Mesothelial cell of epicardium (in vitro differentiated cells): ENCODE measurements around the gene PGLYRP3. TPM values are rescaled to one million over a fixed set of nuclear protein-coding genes. Genes with fewer than 3 reads are reported as not detected.

Experiments used
- DNase-seq, 2 experiments: peaks; one replicate each; pipeline ENCODE4 v3.0.0; 2021; ENCODE audit warnings: low spot score in 2 of 2; ENCODE audit not compliant: unreplicated experiment in 2 of 2
- H3K27ac Mint-ChIP-seq: 2 replicates; pipeline ENCODE4 v1.8.0; 2021; ENCODE audit warnings: mixed read lengths
- H3K27me3 Mint-ChIP-seq: 2 replicates; pipeline ENCODE4 v1.8.0; 2021; ENCODE audit warnings: low read depth, mixed read lengths
- H3K36me3 Mint-ChIP-seq: 2 replicates; pipeline ENCODE4 v1.8.0; 2021; ENCODE audit warnings: mixed read lengths
- H3K4me1 Mint-ChIP-seq: 2 replicates; pipeline ENCODE4 v1.8.0; 2021; ENCODE audit warnings: mixed read lengths
- H3K4me3 Mint-ChIP-seq: 2 replicates; pipeline ENCODE4 v1.8.0; 2021; ENCODE audit warnings: mild to moderate bottlenecking, moderate library complexity, mixed read lengths
- H3K9me3 Mint-ChIP-seq: 2 replicates; pipeline ENCODE4 v1.8.0; 2021; ENCODE audit warnings: mixed read lengths
- total RNA-seq: library from RNA; stranded (reverse); gene quantifications from 3 replicates; pipeline ENCODE4 v1.2.1, GENCODE V29; 2021
- TF ChIP-seq, protein P1 (sequence below): fragments of 200-600 bp; sonication (generic); IDR thresholded peaks from one replicate; pipeline ENCODE4 v1.5.0; 2021; ENCODE audit warnings: antibody characterized with exemption; ENCODE audit not compliant: unreplicated experiment

PGLYRP3 gene
- total RNA-seq, 1 donor from 2014 or later = not detected

DNA sequence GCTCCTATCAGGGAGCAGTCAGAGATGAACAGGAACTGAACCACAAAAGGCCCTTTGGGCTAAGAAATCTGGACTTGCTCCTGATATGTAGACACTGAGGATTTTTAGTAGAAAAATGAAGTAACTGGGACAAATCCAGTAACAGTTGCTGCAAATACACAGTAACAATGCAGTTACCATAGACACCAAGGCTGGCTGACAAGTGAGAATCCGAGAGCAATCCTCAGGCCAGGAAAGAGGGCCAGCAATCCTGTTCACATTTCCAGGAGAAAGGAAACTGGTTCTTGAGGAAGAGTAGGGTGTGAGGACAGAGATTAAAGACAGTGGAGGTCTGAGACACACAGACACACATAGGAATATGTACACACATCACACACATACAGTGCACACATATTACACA lies 62.6 kb downstream of the PGLYRP3 start:
- no peaks in the 10 kb centered on the region for H3K9me3 Mint-ChIP-seq
- no peak overlapping the region for H3K27ac Mint-ChIP-seq
- no peak overlapping the region for H3K4me3 Mint-ChIP-seq
- peaks cover 75% of the 10 kb centered on the region for H3K27me3 Mint-ChIP-seq
- no peak for DNase-seq
- H3K36me3 Mint-ChIP-seq = no peaks in the 10 kb centered on the region
- TF ChIP-seq, protein P1, sequence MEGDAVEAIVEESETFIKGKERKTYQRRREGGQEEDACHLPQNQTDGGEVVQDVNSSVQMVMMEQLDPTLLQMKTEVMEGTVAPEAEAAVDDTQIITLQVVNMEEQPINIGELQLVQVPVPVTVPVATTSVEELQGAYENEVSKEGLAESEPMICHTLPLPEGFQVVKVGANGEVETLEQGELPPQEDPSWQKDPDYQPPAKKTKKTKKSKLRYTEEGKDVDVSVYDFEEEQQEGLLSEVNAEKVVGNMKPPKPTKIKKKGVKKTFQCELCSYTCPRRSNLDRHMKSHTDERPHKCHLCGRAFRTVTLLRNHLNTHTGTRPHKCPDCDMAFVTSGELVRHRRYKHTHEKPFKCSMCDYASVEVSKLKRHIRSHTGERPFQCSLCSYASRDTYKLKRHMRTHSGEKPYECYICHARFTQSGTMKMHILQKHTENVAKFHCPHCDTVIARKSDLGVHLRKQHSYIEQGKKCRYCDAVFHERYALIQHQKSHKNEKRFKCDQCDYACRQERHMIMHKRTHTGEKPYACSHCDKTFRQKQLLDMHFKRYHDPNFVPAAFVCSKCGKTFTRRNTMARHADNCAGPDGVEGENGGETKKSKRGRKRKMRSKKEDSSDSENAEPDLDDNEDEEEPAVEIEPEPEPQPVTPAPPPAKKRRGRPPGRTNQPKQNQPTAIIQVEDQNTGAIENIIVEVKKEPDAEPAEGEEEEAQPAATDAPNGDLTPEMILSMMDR = no peak
- no peaks in the 10 kb centered on the region for H3K4me1 Mint-ChIP-seq

DNA sequence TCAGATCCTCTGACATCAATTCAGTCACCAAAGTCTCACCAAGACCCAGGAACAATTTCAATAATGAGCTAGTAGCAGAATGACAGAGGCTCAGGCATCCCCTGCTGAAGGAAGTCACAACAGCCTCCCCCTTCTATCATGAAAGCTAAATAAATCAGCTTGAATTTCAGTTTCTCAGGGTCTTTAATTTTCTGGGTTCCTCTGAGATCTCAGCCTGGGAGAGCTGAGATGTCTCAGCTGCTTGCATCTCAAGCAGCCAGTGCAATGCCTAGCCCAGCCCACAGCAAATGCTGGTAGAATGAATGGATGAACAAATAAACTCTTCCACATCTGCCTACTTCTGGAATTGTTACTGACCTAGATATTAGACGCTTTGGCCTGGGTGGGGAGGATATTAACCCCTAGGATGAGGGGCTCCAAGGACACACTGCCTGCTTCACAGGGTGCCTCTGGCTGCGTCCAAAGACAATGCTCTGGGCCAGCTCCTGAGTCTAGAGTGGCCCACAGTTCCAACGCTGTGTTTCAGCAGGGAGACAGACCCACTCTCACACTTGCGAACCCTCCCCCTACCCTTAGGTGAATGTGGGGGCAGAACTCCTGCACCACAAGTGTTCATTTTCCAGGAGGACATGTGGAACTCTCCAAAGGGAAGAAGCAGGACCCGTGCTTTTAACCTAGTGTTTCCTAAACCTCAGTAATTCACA lies 64.4 kb downstream of the PGLYRP3 start:
- no peaks in the 10 kb centered on the region for H3K36me3 Mint-ChIP-seq
- H3K4me1 Mint-ChIP-seq = no peaks in the 10 kb centered on the region
- H3K27me3 Mint-ChIP-seq = peaks cover 60% of the 10 kb centered on the region

More for the DNA sequence above, 64.4 kb downstream of the PGLYRP3 start:
- Mint-ChIP-seq H3K27ac (no peak overlapping the region), H3K4me3 (no peak overlapping the region), H3K9me3 (peaks cover 6% of the 10 kb centered on the region)
- TF ChIP-seq, protein P1 = no peak
- no peak for DNase-seq

Other genes with a start within 250 kb of the PGLYRP3 start
- not detected in 3 replicates for gene SPRR2B, start 241.3 kb downstream of the PGLYRP3 start, total RNA-seq
- gene SPRR2E, start 218.4 kb downstream of the PGLYRP3 start, total RNA-seq = 1.2 to 1.9 TPM (median 1.9 TPM) in 3 replicates
- gene SPRR2F, start 199.4 kb downstream of the PGLYRP3 start, total RNA-seq = 54.4 to 65.0 TPM (median 56.6 TPM) in 3 replicates
- gene SPRR2G, start 162.1 kb downstream of the PGLYRP3 start, total RNA-seq = not detected in 3 replicates
- not detected in 3 replicates for gene LELP1, start 109.5 kb downstream of the PGLYRP3 start, total RNA-seq
- not detected in 3 replicates for gene PRR9, start 95.4 kb downstream of the PGLYRP3 start, total RNA-seq
- not detected in 3 replicates for gene LORICRIN, start 53.3 kb downstream of the PGLYRP3 start, total RNA-seq
- gene PGLYRP4, start 35.9 kb upstream of the PGLYRP3 start, total RNA-seq = 0.11 TPM in 1 of 3 replicates, not detected in the others
- gene S100A9, start 44.9 kb upstream of the PGLYRP3 start, total RNA-seq = 2.0 to 4.2 TPM (median 3.5 TPM) in 3 replicates
- gene S100A12, start 62.7 kb upstream of the PGLYRP3 start, total RNA-seq = not detected in 3 replicates
- not detected in 3 replicates for gene S100A8, start 78.1 kb upstream of the PGLYRP3 start, total RNA-seq
- gene S100A7A, start 103.6 kb upstream of the PGLYRP3 start, total RNA-seq = not detected in 3 replicates
- gene S100A7, start 147.7 kb upstream of the PGLYRP3 start, total RNA-seq = not detected in 3 replicates
- 2.4 to 4.4 TPM (median 3.9 TPM) in 3 replicates for gene S100A6, start 223.0 kb upstream of the PGLYRP3 start, total RNA-seq
- not detected in 3 replicates for gene S100A5, start 228.0 kb upstream of the PGLYRP3 start, total RNA-seq
- gene S100A4, start 232.9 kb upstream of the PGLYRP3 start, total RNA-seq = 7.8 to 12.7 TPM (median 10.2 TPM) in 3 replicates
- gene S100A3, start 236.3 kb upstream of the PGLYRP3 start, total RNA-seq = not detected in 3 replicates